DND-41 (cell line): ENCODE measurements around the gene FRMD8.

Source experiments
- EZH2 ChIP-seq: IDR thresholded peaks from 3 replicates; pipeline ENCODE4 v1.6.1; 2012; ENCODE audit warnings: borderline replicate concordance, low read depth, mild to moderate bottlenecking, moderate library complexity, low read length, inconsistent platforms; ENCODE audit not compliant: severe bottlenecking
- TF ChIP-seq, protein P1 (sequence below): IDR thresholded peaks from 2 replicates; pipeline ENCODE4 v1.5.1; 2012; ENCODE audit warnings: borderline replicate concordance, low read length, moderate library complexity, mild to moderate bottlenecking; ENCODE audit not compliant: poor library complexity, severe bottlenecking; ENCODE audit errors: extremely low read depth

DNA sequence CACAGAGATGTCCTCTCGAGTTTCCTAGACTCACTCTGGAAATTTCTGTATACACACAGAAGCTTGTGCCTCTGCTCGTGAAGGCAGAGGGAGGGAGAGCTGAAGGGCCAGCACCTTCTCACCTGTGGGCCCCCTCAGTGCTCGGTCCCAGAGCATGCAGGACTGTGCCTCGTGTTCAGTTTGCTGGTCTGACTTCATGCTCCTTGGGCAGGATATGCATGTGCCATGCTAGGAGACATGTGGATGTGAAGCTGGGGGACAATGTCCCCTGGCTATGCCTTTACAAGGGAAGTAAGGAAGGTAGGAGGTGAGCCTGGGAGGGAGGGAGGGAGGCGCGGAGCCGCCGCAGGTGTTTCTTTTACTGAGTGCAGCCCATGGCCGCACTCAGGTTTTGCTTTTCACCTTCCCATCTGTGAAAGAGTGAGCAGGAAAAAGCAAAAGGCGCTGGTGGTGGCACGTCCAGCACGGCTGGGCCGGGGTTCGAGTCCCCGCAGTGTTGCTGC, 58.7 kb downstream of the FRMD8 start:
- TF ChIP-seq, protein P1, sequence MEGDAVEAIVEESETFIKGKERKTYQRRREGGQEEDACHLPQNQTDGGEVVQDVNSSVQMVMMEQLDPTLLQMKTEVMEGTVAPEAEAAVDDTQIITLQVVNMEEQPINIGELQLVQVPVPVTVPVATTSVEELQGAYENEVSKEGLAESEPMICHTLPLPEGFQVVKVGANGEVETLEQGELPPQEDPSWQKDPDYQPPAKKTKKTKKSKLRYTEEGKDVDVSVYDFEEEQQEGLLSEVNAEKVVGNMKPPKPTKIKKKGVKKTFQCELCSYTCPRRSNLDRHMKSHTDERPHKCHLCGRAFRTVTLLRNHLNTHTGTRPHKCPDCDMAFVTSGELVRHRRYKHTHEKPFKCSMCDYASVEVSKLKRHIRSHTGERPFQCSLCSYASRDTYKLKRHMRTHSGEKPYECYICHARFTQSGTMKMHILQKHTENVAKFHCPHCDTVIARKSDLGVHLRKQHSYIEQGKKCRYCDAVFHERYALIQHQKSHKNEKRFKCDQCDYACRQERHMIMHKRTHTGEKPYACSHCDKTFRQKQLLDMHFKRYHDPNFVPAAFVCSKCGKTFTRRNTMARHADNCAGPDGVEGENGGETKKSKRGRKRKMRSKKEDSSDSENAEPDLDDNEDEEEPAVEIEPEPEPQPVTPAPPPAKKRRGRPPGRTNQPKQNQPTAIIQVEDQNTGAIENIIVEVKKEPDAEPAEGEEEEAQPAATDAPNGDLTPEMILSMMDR: no peak
- no peak for TF ChIP-seq EZH2
